HG03520 (cell line): ENCODE data around the gene HORMAD2.

ENCODE experiments used
- ATAC-seq: cut with Tn5 transposase; IDR thresholded peaks from one replicate; pipeline ENCODE4 v1.9.1; 2021; ENCODE audit warnings: mild to moderate bottlenecking, moderate library complexity; ENCODE audit not compliant: unreplicated experiment

Gene HORMAD2

GRCh38 chr22:30224161-30224857 lies 144.0 kb downstream of the HORMAD2 start:
- no peak for ATAC-seq

DNA sequence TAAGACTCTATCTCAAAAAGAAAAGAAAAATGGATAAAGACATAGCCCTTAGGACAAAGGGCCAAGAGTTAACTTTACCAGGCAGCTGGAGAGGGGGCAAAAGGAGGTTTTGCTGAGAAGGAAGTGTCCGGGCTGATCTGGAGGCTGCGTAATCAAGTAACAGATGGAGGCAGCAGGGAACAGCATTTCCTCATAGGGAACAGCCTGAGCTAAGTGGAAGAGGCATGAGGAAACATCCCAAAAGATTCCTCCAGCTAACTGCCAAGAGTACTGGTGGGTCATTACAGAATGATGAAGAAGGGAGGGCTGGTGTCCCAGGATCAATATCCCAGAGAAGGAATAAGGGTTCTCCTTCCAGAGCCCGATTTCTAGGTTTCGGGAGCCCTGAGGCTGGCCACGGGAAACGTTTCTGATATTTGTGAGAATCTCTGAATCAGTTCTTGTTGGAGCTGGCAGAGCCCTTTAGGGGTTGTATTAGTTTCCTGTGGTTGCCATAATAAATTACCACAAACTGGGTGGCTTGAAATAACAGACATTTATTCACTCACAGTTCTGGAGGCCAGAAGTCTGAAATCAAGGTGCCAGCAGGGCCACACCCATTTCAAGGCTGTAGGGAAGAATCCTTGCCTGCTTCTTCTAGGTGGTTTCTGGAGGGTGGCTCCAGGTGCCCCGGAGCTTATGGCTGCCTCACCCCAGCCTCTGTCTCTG lies 145.1 kb downstream of the HORMAD2 start:
- ATAC-seq = no peak

- no peak for ATAC-seq
Observed at GRCh38 chr22:30226192-30226832, 146.0 kb downstream of the HORMAD2 start.
